GM12801 (cell line): Measurements from ENCODE around the gene TMEM266.

Experiments
- TF ChIP-seq, protein P1 (sequence below): IDR thresholded peaks from one replicate; pipeline ENCODE4 v1.5.1; 2011; ENCODE audit warnings: control low read depth; ENCODE audit not compliant: insufficient read length; ENCODE audit errors: extremely low read depth

The TMEM266 gene

DNA sequence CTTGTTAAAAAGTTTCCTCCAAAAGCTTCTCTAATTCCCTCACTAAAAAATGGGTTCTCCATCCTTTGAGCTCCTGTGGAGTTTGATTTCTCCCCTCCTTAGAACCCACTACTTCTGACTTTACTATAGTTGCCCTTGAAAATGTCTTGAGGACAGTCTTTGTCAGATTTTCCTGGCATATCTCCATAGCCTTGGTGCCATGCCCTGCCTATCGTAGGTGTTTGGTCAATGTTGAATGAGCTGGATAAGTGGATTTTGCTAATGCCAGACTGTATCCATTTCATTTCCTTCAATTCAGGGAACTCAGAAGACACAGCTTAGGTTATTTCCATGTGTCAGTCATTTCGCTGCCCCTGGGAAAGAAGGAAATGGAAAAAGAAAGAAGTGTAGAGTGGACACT, 40.6 kb downstream of the TMEM266 start:
- TF ChIP-seq, protein P1, sequence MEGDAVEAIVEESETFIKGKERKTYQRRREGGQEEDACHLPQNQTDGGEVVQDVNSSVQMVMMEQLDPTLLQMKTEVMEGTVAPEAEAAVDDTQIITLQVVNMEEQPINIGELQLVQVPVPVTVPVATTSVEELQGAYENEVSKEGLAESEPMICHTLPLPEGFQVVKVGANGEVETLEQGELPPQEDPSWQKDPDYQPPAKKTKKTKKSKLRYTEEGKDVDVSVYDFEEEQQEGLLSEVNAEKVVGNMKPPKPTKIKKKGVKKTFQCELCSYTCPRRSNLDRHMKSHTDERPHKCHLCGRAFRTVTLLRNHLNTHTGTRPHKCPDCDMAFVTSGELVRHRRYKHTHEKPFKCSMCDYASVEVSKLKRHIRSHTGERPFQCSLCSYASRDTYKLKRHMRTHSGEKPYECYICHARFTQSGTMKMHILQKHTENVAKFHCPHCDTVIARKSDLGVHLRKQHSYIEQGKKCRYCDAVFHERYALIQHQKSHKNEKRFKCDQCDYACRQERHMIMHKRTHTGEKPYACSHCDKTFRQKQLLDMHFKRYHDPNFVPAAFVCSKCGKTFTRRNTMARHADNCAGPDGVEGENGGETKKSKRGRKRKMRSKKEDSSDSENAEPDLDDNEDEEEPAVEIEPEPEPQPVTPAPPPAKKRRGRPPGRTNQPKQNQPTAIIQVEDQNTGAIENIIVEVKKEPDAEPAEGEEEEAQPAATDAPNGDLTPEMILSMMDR = no peak

DNA sequence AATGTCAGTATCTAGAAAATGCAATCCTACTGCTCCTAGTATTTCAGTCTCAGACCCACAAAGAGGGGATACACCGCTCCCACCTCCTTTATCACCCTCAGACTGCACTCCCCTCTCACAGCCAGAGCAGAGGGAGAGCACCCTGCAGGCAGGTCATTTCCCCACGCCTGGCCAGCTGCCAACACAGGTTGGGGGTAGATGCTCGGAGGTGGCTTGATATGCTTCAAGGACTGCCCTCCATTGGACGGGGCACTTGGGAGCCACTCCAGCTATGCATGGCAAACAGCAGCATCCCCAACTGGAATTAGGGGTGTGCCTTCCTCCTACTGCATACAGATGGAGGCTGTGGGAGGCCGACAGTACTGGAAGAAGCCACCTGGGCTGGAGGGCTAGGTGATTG, 41.9 kb downstream of the TMEM266 start:
- TF ChIP-seq, protein P1 = no peak

DNA sequence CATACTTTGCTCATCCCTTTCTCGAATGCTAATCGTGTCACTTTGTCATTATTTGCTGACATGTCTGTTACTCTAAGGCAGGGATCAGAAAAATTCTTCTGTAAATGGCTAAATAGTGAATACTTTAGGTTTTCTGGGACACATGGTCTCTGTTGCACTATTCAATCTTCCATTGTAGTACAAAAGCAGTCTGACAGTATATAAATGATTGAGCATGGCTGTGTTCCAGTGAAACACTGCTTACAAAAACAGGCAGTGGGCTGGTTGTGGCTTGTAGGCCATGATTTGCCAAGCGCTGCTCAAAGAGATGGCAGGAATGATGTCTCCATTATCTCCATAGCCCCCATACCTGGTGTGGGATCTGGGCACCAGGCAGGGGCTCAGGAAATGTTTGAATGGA, 45.6 kb downstream of the TMEM266 start:
- TF ChIP-seq, protein P1 = no peak

DNA sequence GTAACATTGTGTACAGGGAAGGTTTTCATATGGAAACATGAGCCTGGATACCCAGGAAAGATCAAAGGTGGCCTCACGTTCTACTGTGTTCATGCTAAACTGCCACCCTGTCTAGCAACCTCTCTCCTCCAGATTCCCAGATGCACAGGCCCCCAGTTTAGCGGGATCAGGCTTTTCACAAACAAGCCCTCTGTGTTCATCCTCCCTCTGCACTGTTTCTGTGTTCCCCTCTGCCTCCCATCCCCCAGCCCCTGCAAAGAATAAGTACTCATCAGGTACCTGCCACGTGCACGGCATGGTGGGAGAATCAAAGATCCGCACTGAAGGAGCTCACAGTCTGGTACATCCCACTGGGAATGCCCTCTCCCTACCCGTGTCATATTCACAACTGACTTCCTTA, 46.1 kb downstream of the TMEM266 start:
- TF ChIP-seq, protein P1 = no peak

DNA sequence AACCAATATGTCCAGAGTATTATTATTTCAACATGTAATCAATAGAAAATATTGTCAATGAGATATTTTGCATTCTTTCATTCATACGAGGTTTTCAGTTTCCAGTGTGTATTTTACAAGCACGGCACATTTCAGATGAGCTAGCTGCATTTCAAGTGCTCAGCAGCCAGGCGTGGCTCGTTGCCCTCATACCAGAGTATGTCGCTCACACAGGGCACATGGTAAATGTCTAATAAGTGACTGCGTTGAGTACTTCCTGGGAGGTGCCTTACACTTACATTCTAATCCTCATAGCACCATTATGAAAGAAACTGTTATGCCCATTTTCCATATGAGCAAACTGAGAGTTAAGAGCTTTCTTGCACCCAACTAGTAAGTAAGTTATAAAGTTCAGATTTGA, 47.4 kb downstream of the TMEM266 start:
- TF ChIP-seq, protein P1 = no peak

DNA sequence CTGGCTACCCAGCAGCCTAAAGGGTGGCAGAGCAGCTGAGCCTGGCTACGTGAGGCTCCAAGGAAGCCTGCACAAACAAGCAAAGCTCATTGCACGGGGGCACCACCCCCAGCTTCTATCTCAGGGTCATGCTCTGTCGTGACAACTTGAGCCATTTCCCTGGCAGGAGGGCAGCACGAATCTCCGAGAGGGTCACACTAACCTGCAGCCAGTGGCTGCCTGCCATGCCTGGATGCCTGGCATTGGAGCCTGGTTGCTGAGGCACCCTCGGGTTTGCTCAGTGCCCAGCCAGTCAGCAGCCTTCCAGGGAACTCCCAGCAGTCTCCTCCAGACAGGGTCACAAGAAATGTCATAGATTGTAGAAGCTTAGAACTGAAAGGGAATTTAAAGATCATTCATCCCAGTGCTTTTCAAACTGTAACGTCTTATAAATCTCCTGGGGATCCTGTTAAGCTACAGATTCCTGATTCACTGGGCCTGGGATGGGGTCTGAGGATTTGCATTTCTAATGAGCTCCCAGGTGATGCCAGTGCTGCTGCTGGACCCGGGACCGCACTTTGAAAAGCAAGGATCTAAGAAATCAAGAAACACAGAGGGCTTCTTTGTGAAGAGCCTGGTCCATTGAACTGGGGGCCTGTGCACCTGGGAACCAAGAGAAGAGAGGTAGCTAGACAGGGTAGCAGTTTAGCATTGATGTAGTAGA, 48.4 kb downstream of the TMEM266 start:
- TF ChIP-seq, protein P1 = no peak

DNA sequence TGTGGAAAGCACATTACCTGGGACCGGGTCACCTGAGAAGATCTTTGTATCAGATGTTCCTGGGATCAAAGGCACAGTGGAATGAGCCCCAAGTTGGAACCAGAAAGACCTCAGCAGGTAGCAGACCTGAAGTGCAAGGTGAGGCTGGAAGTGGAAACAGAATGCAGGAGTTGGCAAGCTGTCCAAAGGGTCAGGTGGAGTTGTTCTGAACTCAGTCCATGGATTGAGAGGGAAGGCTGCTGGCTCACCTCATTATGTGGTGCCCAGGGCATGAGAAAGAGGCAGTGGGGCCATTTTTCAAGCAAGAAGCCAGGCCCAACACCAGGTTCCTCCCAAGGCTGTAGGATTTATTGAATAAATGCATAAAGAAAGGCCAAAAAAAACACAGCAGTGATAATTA, 49.3 kb downstream of the TMEM266 start:
- TF ChIP-seq, protein P1 = no peak
